Astrocyte (in vitro differentiated cells and primary cell): Measurements from ENCODE around the gene CHMP6.

Experiments
- CTCF ChIP-seq: IDR thresholded peaks from 2 replicates; pipeline ENCODE4 v1.5.1; 2011; ENCODE audit warnings: low read depth, mild to moderate bottlenecking, inconsistent platforms, low read length, moderate library complexity; ENCODE audit not compliant: insufficient read depth
- EZH2 ChIP-seq: IDR thresholded peaks from 2 replicates; pipeline ENCODE4 v1.6.1; 2012; ENCODE audit warnings: mild to moderate bottlenecking, low read length, inconsistent platforms; ENCODE audit not compliant: insufficient read depth

GRCh38 chr17:81027591-81028505, 36.2 kb downstream of the CHMP6 start:
- TF ChIP-seq CTCF = no peak
- peak; percentile 57 for TF ChIP-seq EZH2
